GM08714 (cell line): Measurements from ENCODE around the gene NDUFV3.
"Not testable (repeated sequence)": the region's sequence is repeated elsewhere in the genome, so short reads cannot be mapped to it uniquely, and the experiment has no call there.

Source experiments
- H3K4me3 ChIP-seq: fragments of 200-500 bp; sonication (Bioruptor generic); 2 replicates; pipeline ENCODE4 v1.5.1; 2014; ENCODE audit warnings: mild to moderate bottlenecking, low read length, inconsistent platforms
- ZNF274 ChIP-seq: IDR thresholded peaks from 2 replicates; pipeline ENCODE4 v1.6.1; 2012; ENCODE audit warnings: mild to moderate bottlenecking, low read depth, low read length

Gene NDUFV3

GRCh38 chr21:42892931-42893755 is at the start of gene NDUFV3:
NDUFV3 (plus strand) TSS chr21:42893309; CDS start chr21:42893334, 25 bp downstream.
- TF ChIP-seq ZNF274 = no peak
- peak within 1 kb of the TSS; percentile 76 for H3K4me3 ChIP-seq

GRCh38 chr21:42844411-42845113 is 48.5 kb upstream of the NDUFV3 start:
- H3K4me3 ChIP-seq = no peak overlapping the region
- no peak for TF ChIP-seq ZNF274

- no peak overlapping the region for H3K4me3 ChIP-seq
- TF ChIP-seq ZNF274 = no peak
These were observed 47.7 kb upstream of the NDUFV3 start for GRCh38 chr21:42845296-42845965.

- no peak for TF ChIP-seq ZNF274
- no peak overlapping the region for H3K4me3 ChIP-seq
These were observed 46.9 kb upstream of the NDUFV3 start for GRCh38 chr21:42846221-42846620.

GRCh38 chr21:42847051-42847707 is 45.9 kb upstream of the NDUFV3 start:
- H3K4me3 ChIP-seq = no peak overlapping the region
- no peak for TF ChIP-seq ZNF274

GRCh38 chr21:42847726-42848125 is 45.4 kb upstream of the NDUFV3 start:
- no peak for TF ChIP-seq ZNF274
- no peak overlapping the region for H3K4me3 ChIP-seq

GRCh38 chr21:42848144-42848931 is 44.8 kb upstream of the NDUFV3 start:
- H3K4me3 ChIP-seq = not testable (repeated sequence)

GRCh38 chr21:42848932-42849758 is 44.0 kb upstream of the NDUFV3 start:
- TF ChIP-seq ZNF274 = no peak
- H3K4me3 ChIP-seq = no peak overlapping the region

- no peak overlapping the region for H3K4me3 ChIP-seq
- no peak for TF ChIP-seq ZNF274
These were observed 43.2 kb upstream of the NDUFV3 start for GRCh38 chr21:42849759-42850412.

GRCh38 chr21:42850463-42850862 is 42.6 kb upstream of the NDUFV3 start:
- TF ChIP-seq ZNF274 = no peak
- H3K4me3 ChIP-seq = no peak overlapping the region

GRCh38 chr21:42850866-42851391 is 42.2 kb upstream of the NDUFV3 start:
- TF ChIP-seq ZNF274 = no peak
- no peak overlapping the region for H3K4me3 ChIP-seq
